K562 (cell line): Measurements from ENCODE around the gene ANKMY1. TPM values are rescaled to one million over a fixed set of nuclear protein-coding genes. Genes with fewer than 3 reads are reported as not detected.

Experiments
- ELF4 ChIP-seq: fragments of 450-650 bp; formaldehyde crosslinking; IDR thresholded peaks from 2 replicates; pipeline ENCODE4 v1.4.0; 2022; ENCODE audit warnings: missing genetic modification characterization
- FOS ChIP-seq: IDR thresholded peaks from 3 replicates; pipeline ENCODE4 v1.6.1; 2011; ENCODE audit not compliant: insufficient read length; ENCODE audit errors: extremely low read depth
- FOXJ2 ChIP-seq: fragments of 200-800 bp; sonication (Bioruptor generic); IDR thresholded peaks from 2 replicates; pipeline ENCODE4 v1.6.1; 2016; ENCODE audit warnings: missing genetic modification characterization, missing compliant biosample characterization
- GATAD2A ChIP-seq: fragments of 450-650 bp; IDR thresholded peaks from 2 replicates; pipeline ENCODE4 v1.6.1; 2017
- HDAC1 ChIP-seq, 2 experiments: fragments of 450-650 bp; IDR thresholded peaks; 2 replicates each; pipeline ENCODE4 v1.6.1; 2016 to 2017; ENCODE audit warnings: inconsistent platforms in 1 of 2, mild to moderate bottlenecking in 1 of 2, moderate library complexity in 1 of 2
- IFI16 ChIP-seq: fragments of 250-450 bp; sonication (Bioruptor Pico); IDR thresholded peaks from 2 replicates; pipeline ENCODE4 v2.1.2; 2022; ENCODE audit warnings: mild to moderate bottlenecking, inconsistent platforms
- MIER1 ChIP-seq: fragments of 450-650 bp; IDR thresholded peaks from 2 replicates; pipeline ENCODE4 v1.6.1; 2016; ENCODE audit warnings: antibody characterized with exemption, mild to moderate bottlenecking, low read depth
- SREBF1 ChIP-seq: fragments of 150-350 bp; IDR thresholded peaks from 2 replicates; pipeline ENCODE4 v1.6.1; 2014; ENCODE audit warnings: antibody characterized with exemption, low read depth, low read length, borderline replicate concordance
- ZBTB8A ChIP-seq: fragments of 450-650 bp; IDR thresholded peaks from 2 replicates; pipeline ENCODE4 v1.6.1; 2018; ENCODE audit warnings: mild to moderate bottlenecking, moderate library complexity; ENCODE audit not compliant: partially characterized antibody
- ZNF232 ChIP-seq: sonication (generic); formaldehyde crosslinking; IDR thresholded peaks from 2 replicates; pipeline ENCODE4 v1.8.0; 2022; ENCODE audit warnings: mild to moderate bottlenecking, missing genetic modification reagents
- ZNF408 ChIP-seq: fragments of 250-450 bp; sonication (Bioruptor Pico); IDR thresholded peaks from 2 replicates; pipeline ENCODE4 v1.4.0; 2020; ENCODE audit warnings: low read depth, mild to moderate bottlenecking, moderate library complexity
- ZNF445 ChIP-seq: fragments of 250-450 bp; sonication (Bioruptor Pico); IDR thresholded peaks from 2 replicates; pipeline ENCODE4 v1.4.0; 2020; ENCODE audit warnings: low read depth, mild to moderate bottlenecking, moderate library complexity
- ZNF695 ChIP-seq: fragments of 450-650 bp; formaldehyde crosslinking; IDR thresholded peaks from 2 replicates; pipeline ENCODE4 v1.4.0; 2020; ENCODE audit warnings: mild to moderate bottlenecking, moderate library complexity
- ZSCAN29 ChIP-seq: fragments of 450-650 bp; IDR thresholded peaks from 2 replicates; pipeline ENCODE4 v1.6.1; 2017
- polyA plus RNA-seq, 8 experiments: library from polyadenylated mRNA; depleted of rRNA in 4 of 8; stranded (reverse) in 5 of 8; unstranded in 3 of 8; fragments of >200 nt; fragmentation: Nextera tagmentation in 2 of 8; fragmentation: Illumina TruSeq in 1 of 8; extraction: Ambion mirVana in 2 of 8; extraction: Trizol in 1 of 8; gene quantifications; 2 replicates each; pipeline versions ENCODE4 v1.2.1 to v1.2.3, GENCODE V29; 2011 to 2014; ENCODE audit warnings: inconsistent platforms in 1 of 8, missing spikeins in 1 of 8
- total RNA-seq, 7 experiments: library from RNA; depleted of rRNA in 6 of 7; stranded (reverse); fragments of >200 nt in 6 of 7; fragmentation: Illumina TruSeq in 2 of 7; extraction: Trizol in 2 of 7; gene quantifications; 2 replicates each; pipeline versions ENCODE4 v1.2.1 to v1.2.3, GENCODE V29; 2011 to 2021; ENCODE audit warnings: low replicate concordance in 1 of 7
- TF ChIP-seq, protein P1 (sequence below): fragments of 250-450 bp; sonication (Bioruptor Pico); IDR thresholded peaks from 2 replicates; pipeline ENCODE4 v1.4.0; 2020
- TF ChIP-seq, protein P2 (sequence below), 3 experiments: fragments of 200-800 bp in 1 of 3; sonication (Bioruptor generic) in 1 of 3; sonication (generic) in 1 of 3; formaldehyde crosslinking in 1 of 3; IDR thresholded peaks; 2 replicates each; pipeline versions ENCODE4 v1.6.1 to v1.8.0; 2016 to 2022; ENCODE audit warnings: mild to moderate bottlenecking in 2 of 3, missing compliant biosample characterization in 2 of 3, missing genetic modification characterization in 2 of 3, missing genetic modification reagents in 1 of 3
- TF ChIP-seq, protein P3 (sequence below): fragments of 450-650 bp; formaldehyde crosslinking; conservative IDR thresholded peaks from 2 replicates; pipeline ENCODE4 v1.4.0; 2022; ENCODE audit warnings: mild to moderate bottlenecking, missing genetic modification characterization

Gene ANKMY1
- total and polyA plus RNA-seq, 9 of the 15 experiments (the other 6 are each of a cell fraction or from before 2014, with no cell fraction given): 0.75 to 15.1 (median 11.7) TPM

DNA sequence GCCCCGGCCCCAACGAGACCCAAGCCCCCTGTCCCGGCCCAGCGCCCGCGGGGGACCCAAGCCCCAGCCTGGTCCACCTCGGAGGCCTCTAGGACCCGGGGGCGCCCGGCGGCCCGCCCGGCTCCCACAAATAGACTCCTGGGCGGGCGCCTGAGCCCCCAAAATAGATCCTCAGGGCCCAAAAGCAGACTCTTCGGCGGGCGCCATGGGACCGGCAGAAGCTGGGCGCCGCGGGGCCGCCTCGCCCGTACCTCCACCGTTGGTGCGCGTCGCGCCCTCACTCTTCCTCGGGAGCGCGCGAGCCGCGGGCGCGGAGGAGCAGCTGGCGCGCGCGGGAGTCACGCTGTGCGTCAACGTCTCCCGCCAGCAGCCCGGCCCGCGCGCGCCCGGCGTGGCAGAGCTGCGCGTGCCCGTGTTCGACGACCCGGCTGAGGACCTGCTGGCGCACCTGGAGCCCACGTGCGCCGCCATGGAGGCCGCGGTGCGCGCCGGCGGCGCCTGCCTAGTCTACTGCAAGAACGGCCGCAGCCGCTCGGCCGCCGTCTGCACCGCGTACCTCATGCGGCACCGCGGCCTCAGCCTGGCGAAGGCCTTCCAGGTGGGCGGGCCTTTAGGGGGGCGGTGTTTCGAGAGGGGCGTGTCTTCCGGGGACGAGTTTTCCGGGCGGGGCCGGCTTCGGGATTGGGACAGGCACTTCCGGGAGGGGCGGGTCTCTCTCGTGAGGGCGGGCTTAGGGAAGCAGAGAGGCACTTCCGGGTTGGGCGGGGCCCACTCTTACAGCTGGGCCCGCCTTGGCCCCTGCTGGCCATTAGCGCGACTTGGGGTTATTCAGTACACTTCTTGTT lies 2.9 kb upstream of the ANKMY1 start (continued):
- no peak for TF ChIP-seq ZNF445 (CRISPR knock-in tag)
- no peak for TF ChIP-seq MIER1
- TF ChIP-seq ZNF408 (CRISPR knock-in tag): no peak
- TF ChIP-seq FOXJ2 (tag): peak; percentile 77
- TF ChIP-seq, protein P1, sequence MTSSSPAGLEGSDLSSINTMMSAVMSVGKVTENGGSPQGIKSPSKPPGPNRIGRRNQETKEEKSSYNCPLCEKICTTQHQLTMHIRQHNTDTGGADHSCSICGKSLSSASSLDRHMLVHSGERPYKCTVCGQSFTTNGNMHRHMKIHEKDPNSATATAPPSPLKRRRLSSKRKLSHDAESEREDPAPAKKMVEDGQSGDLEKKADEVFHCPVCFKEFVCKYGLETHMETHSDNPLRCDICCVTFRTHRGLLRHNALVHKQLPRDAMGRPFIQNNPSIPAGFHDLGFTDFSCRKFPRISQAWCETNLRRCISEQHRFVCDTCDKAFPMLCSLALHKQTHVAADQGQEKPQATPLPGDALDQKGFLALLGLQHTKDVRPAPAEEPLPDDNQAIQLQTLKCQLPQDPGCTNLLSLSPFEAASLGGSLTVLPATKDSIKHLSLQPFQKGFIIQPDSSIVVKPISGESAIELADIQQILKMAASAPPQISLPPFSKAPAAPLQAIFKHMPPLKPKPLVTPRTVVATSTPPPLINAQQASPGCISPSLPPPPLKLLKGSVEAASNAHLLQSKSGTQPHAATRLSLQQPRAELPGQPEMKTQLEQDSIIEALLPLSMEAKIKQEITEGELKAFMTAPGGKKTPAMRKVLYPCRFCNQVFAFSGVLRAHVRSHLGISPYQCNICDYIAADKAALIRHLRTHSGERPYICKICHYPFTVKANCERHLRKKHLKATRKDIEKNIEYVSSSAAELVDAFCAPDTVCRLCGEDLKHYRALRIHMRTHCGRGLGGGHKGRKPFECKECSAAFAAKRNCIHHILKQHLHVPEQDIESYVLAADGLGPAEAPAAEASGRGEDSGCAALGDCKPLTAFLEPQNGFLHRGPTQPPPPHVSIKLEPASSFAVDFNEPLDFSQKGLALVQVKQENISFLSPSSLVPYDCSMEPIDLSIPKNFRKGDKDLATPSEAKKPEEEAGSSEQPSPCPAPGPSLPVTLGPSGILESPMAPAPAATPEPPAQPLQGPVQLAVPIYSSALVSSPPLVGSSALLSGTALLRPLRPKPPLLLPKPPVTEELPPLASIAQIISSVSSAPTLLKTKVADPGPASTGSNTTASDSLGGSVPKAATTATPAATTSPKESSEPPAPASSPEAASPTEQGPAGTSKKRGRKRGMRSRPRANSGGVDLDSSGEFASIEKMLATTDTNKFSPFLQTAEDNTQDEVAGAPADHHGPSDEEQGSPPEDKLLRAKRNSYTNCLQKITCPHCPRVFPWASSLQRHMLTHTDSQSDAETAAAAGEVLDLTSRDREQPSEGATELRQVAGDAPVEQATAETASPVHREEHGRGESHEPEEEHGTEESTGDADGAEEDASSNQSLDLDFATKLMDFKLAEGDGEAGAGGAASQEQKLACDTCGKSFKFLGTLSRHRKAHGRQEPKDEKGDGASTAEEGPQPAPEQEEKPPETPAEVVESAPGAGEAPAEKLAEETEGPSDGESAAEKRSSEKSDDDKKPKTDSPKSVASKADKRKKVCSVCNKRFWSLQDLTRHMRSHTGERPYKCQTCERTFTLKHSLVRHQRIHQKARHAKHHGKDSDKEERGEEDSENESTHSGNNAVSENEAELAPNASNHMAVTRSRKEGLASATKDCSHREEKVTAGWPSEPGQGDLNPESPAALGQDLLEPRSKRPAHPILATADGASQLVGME: no peak
- no peak for TF ChIP-seq ZBTB8A
- TF ChIP-seq, protein P2, sequence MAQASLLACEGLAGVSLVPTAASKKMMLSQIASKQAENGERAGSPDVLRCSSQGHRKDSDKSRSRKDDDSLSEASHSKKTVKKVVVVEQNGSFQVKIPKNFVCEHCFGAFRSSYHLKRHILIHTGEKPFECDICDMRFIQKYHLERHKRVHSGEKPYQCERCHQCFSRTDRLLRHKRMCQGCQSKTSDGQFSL (CRISPR knock-in tag; IDR thresholded peaks at IDR 0.05): 0 out of 2 replicates have a peak, but pooled peaks have one; percentile 36
- TF ChIP-seq, protein P2 (tag; IDR thresholded peaks at IDR 0.05): no peak
- TF ChIP-seq IFI16 (CRISPR knock-in tag): no peak
- TF ChIP-seq GATAD2A: no peak
- TF ChIP-seq, protein P3, sequence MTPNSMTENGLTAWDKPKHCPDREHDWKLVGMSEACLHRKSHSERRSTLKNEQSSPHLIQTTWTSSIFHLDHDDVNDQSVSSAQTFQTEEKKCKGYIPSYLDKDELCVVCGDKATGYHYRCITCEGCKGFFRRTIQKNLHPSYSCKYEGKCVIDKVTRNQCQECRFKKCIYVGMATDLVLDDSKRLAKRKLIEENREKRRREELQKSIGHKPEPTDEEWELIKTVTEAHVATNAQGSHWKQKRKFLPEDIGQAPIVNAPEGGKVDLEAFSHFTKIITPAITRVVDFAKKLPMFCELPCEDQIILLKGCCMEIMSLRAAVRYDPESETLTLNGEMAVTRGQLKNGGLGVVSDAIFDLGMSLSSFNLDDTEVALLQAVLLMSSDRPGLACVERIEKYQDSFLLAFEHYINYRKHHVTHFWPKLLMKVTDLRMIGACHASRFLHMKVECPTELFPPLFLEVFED (CRISPR knock-in tag): no peak
- TF ChIP-seq SREBF1: no peak
- no peak for TF ChIP-seq HDAC1 (IDR thresholded peaks at IDR 0.05)
- TF ChIP-seq ZSCAN29: no peak
- TF ChIP-seq FOS: no peak
- TF ChIP-seq ZNF695: no peak
- TF ChIP-seq ZNF232 (CRISPR knock-in tag): no peak
- TF ChIP-seq ELF4 (CRISPR knock-in tag): peak; percentile 96
